ENCODE data around the gene ROR2. TPM values are rescaled to one million over a fixed set of nuclear protein-coding genes. Genes with fewer than 3 reads are reported as not detected.

ROR2 gene
- total RNA-seq, 1 experiment from 2014 or later, result 5.9 TPM

DNA sequence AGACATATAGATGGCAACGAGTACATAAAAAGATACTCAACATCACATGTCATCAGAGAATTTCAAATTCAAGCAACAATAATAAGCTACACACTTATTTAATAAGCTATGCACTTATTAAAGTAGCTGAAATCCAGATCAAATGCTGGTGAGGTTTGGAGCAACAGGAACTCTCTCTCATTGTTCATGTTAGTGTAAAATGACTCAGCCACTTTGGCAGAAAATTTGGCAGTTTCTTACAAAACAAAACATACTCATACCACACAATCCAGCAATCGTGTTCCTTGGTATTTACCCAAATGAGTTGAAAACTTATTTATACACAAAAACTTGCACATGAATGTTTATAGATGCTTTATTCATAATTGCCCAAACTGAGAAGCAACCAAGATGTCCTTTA, 394.9 kb downstream of the ROR2 start:
- TF ChIP-seq REST (IDR thresholded peaks at IDR 0.05; ENCODE audit: insufficient read depth in 1 of 2, low read depth in 2 of 2, low read length in 1 of 2) (no peak), SIN3A (IDR thresholded peaks at IDR 0.05; ENCODE audit: borderline replicate concordance, insufficient read depth, low read depth, low read length) (no peak), TCF7L2 (IDR thresholded peaks at IDR 0.05; ENCODE audit: low read depth, low read length) (no peak), POLR2AphosphoS5 (IDR thresholded peaks at IDR 0.05; ENCODE audit: low read depth, low read length) (no peak), CTCF (IDR thresholded peaks at IDR 0.05) (no peak)
- BruUV-seq (replicated peaks), result no TSS peak
- ChIA-PET POLR2A (no interaction called here), CTCF (no interaction called here)
- H3K27me3 ChIP-seq (ENCODE audit: control insufficient read depth, insufficient read depth, low read length), result no peaks in the 10 kb centered on the region
- H3K27ac ChIP-seq (ENCODE audit: low read length), result no peak overlapping the region
- intact Hi-C loops (cut with micrococcal nuclease; ENCODE audit: unreplicated experiment), result no loop called here
- no peaks in the 10 kb centered on the region for H3K9me3 ChIP-seq (ENCODE audit: control insufficient read depth, insufficient read depth, low read depth, low read length)
- DNase-seq (ENCODE audit: low read depth, low spot score) (no peak), ATAC-seq (no peak)
- in situ Hi-C loops (cut with HindIII; ENCODE audit: low pct_unique_long_range_greater_than_20kb, low sequenced_read_pairs), result no loop called here
- no peak overlapping the region for H3K4me3 ChIP-seq (ENCODE audit: low read depth in 2 of 2, low read length in 2 of 2)
- no peaks in the 10 kb centered on the region for H3K4me1 ChIP-seq (ENCODE audit: control insufficient read depth, insufficient read depth, low read length)
- no peaks in the 10 kb centered on the region for H3K36me3 ChIP-seq (ENCODE audit: control insufficient read depth, insufficient read depth, low read length)

- ATAC-seq (no peak), DNase-seq (ENCODE audit: low read depth, low spot score) (no peak)
- intact Hi-C loops (cut with micrococcal nuclease; ENCODE audit: unreplicated experiment), result no loop called here
- CTCF ChIA-PET, result no interaction called here
- BruUV-seq (replicated peaks), result no TSS peak
- POLR2A ChIA-PET, result no interaction called here
- Histone ChIP-seq H3K36me3 (ENCODE audit: control insufficient read depth, insufficient read depth, low read length) (no peaks in the 10 kb centered on the region), H3K9me3 (ENCODE audit: control insufficient read depth, insufficient read depth, low read depth, low read length) (no peaks in the 10 kb centered on the region), H3K27ac (ENCODE audit: low read length) (no peak overlapping the region), H3K27me3 (ENCODE audit: control insufficient read depth, insufficient read depth, low read length) (no peaks in the 10 kb centered on the region), H3K4me3 (ENCODE audit: low read depth in 2 of 2, low read length in 2 of 2) (no peak overlapping the region), H3K4me1 (ENCODE audit: control insufficient read depth, insufficient read depth, low read length) (no peaks in the 10 kb centered on the region)
- in situ Hi-C loops (cut with HindIII; ENCODE audit: low pct_unique_long_range_greater_than_20kb, low sequenced_read_pairs), result no loop called here
- TF ChIP-seq SIN3A (IDR thresholded peaks at IDR 0.05; ENCODE audit: borderline replicate concordance, insufficient read depth, low read depth, low read length) (no peak), POLR2AphosphoS5 (IDR thresholded peaks at IDR 0.05; ENCODE audit: low read depth, low read length) (no peak), CTCF (IDR thresholded peaks at IDR 0.05) (no peak), REST (IDR thresholded peaks at IDR 0.05; ENCODE audit: insufficient read depth in 1 of 2, low read depth in 2 of 2, low read length in 1 of 2) (no peak), TCF7L2 (IDR thresholded peaks at IDR 0.05; ENCODE audit: low read depth, low read length) (no peak)
Measured at GRCh38 chr9:91549177-91549576, 400.9 kb downstream of the ROR2 start.

Measured in Panc1 (cell line).